ENCODE data around the gene DOCK3. TPM values are rescaled to one million over a fixed set of nuclear protein-coding genes. Genes with fewer than 3 reads are reported as not detected.

The DOCK3 gene
- total RNA-seq = under 0.01 TPM in 1 of 2 replicates, not detected in the other

GRCh38 chr3:50674349-50675178 lies at the start of gene DOCK3:
Gene DOCK3 (plus strand): TSS chr3:50674927. CDS start chr3:50675264, 337 bp downstream.
- peak; percentile 45 to 67 for DNase-seq (ENCODE audit: low read depth in 2 of 2)

DNA sequence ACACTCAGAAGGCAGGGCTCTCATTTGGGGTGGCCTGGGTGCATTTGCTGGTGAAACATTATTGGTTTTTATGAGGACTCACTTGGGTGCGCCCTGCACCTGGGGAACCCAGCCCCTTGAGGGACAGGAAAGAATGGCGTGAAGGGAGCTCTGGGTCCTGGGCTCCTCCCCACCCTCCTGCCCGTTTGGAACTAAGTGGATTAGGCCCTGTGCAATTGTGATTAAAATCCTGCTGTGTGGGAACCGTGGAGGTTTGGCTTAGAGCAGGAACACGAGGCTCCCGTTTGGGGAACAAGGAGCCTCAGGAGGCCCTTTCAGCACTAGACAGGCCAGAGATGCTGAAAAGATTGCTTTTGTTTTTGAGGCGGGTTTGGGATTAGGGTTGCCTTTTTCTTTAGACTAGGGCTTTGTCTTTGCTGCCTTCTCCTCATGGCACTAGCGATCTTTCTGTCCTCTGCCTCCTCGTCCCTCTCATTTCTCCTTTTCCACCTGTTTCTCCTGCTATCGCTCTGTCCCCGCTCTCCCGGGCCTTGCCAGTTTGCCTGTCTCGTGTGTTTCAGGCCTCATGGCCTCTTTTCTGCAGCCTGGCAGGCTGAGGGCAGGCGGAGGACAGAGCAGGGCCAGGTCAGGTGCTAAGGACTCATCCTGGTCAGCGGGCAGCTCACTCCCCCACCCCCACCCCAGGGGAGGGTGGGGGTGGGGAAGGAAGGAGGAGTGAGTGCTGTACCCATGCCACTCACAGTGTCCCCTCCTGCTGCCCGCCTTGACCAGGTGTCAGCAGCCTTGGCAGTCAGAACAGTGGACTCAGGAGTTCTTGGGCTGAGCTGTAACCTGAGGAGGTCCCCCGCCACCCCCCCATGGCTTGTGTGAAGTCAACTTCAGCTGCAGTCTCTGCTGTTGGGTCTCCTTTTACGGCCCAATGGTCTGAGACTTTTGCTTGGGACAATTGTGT lies 49.2 kb upstream of the DOCK3 start:
- no peak for DNase-seq (ENCODE audit: low read depth in 2 of 2)

- no peak for DNase-seq (ENCODE audit: low read depth in 2 of 2)
Measured at GRCh38 chr3:50626401-50626800, 48.3 kb upstream of the DOCK3 start.

DNA sequence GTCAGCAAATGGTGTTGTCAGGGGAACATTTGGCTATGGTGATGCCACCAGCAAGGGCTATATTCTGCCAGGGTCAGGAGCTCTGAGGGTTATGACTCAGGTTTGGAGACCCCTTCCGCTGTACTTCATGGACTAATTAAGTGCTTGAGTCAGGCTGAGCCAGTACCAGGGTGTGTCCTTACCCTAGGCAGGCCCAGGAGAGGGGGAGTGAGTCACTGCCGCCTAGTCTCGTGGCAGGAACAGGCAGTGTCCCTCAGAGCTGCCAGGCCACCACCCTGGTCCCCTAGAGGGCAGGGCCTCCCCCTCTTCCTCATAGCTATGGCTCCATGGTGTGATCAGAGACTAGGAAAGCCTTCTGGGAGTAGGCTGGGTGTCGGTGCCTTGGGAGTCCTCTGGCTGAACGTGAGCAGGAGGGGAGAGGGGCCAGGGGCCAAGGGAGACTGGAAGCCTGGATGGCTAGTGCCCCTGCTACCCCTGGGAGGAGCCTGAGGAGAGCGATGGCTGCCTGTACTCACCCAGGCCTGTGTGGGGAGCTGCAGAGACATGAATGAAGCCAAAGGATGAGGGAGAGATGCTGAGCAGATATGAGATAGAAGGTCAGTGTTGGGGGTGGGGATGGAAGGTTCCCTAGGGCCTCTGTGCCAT lies 47.2 kb upstream of the DOCK3 start:
- DNase-seq (ENCODE audit: low read depth in 2 of 2) = peak in 1 of 2 donors; percentile 56

DNA sequence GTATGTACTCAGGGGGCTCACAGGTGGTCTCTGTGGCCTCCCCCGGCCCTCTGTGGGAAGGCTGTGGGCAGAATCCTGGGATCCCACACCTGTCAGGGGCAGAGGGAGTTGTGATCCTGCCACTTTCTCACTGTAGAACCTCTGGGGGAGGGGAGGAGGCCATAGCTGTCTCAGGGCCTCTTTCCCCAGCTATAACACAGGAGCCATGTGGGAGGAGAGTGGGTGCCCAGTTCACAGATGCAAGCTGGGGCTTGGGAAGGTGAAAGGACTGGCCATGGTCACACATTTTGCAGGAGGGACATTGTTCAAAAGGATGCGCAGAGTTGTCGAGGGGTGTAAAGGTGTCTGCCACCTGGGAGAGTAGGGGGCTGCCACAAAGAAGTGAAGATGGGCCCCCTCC lies 46.1 kb upstream of the DOCK3 start:
- no peak for DNase-seq (ENCODE audit: low read depth in 2 of 2)

DNA sequence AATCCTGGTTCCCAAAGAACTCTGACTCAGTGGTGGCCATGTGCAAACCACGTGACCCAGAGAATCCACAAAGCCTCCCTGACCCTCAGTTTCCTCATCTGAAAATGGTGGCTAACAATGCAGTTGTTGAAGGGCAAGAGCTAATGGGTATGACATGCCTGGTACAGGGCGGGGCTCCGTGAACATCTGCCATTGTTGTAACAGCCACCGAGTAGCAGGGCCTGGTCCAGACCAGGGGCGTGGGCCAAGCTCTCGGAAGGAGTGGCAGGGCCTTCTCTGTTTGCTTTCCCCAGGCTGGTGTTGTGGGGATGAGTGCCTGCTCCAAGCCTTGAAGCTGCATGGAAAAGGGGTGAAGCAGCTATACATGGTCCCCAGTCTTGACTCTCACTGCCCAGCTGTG lies 44.3 kb upstream of the DOCK3 start:
- no peak for DNase-seq (ENCODE audit: low read depth in 2 of 2)

DNA sequence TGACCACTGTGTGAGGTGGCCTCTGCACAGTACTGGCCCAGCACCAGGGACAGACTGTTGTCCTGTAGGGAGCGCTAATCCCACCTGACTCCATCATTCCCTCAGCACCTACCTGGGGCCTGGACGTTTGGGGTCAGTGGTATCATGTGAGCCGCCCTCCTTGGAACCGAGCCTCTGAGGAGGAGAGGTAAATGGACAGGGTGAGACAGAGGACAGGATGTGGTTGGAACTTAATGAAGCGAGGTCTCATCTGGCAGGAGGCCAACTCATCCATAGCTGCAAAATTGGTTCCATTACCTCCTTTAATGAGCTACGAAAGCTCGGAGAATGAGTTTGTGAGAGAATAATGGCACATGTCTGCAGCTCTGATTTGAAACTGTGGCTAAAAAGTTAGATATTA lies 43.9 kb upstream of the DOCK3 start:
- no peak for DNase-seq (ENCODE audit: low read depth in 2 of 2)

GRCh38 chr3:50632450-50632849 lies 42.3 kb upstream of the DOCK3 start:
- DNase-seq (ENCODE audit: low read depth in 2 of 2) = no peak

DNA sequence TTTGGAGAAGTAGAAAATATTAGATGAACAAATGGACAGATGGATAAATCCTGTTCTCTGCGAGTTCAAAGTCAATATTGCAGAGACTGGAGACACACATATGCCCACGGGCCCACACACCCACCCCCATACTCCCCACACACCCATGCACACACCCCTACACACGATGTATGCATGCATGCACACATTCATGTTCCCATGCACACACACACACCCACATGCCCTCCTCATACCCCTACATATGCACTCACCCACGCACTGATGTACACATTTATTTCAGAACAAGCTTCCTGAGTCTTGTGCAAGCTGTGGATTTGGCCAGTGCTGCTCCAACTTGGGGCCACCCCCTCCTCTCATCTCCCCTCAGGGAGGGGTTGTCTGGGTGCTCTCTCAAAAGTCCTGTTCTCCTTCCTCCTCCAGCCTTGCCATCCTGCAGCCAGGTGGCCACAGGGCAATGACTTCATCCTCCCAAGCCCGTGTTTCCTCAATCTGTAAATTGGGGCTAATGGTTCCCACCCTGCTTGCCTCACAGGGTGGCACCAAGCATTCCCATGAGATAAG lies 41.4 kb upstream of the DOCK3 start:
- DNase-seq (ENCODE audit: low read depth in 2 of 2) = no peak

DNA sequence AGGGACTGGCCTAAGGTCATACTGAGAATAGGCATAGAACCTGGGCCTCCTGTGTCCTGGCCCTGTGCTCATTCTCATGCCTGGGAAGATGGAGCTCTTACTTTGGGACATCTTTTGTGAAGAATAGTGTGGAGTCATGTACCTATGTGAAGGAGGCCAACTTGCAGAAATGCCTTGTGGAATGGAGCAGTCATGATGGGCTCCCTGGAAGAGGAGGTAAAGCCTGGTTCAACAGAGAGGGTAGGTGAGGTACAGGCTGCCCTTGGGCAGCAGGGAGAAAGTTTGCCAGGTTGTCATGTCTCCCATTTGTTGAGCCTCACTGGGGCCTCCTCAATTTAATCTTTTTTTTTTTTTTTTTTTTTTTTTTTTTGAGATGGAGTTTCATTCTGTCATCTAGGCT lies 39.7 kb upstream of the DOCK3 start:
- DNase-seq (ENCODE audit: low read depth in 2 of 2) = no peak

DNA sequence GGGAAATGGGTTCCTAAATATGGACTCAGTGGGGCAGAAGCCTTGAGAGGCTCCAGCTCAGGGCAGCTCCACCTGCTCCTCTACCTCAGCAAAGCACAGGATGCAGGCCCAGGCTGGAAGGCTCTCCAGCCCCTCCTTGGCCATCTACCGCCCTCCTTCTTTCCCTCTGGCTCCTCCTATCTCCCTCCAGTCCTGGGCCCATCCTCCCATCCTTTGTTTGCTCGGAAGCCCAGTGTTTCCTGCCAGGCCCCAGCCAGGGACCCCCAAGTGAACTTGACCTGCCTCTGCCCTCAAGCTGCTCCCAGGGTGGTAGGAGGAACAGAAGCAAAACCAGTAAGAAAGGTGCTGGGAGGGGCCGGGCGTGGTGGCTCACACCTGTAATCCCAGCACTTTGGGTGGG lies 37.7 kb upstream of the DOCK3 start:
- DNase-seq (ENCODE audit: low read depth in 2 of 2) = no peak

- DNase-seq (ENCODE audit: low read depth in 2 of 2) = no peak
Measured at GRCh38 chr3:50637945-50638344, 36.8 kb upstream of the DOCK3 start.

DNA sequence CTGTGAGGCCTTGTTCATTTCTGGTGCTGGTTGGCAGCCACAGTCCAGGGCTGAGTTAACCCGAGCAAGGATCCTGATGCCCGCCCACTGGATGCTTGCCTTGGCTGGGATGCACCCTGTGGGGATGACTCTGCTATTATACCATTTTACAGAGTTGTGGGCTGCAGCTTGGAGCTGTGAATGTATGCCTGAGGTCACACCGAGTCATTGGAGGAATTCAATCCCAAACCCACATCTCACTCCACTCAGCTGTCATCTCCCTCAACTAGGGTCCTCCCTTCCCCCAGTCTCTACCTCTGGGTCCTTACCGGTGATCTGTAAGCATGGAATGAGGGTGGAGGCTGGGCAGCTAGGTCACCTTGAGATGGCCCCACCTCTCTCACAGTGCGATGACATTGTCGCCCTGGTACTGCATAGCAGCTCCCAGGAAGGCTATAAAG lies 35.7 kb upstream of the DOCK3 start:
- no peak for DNase-seq (ENCODE audit: low read depth in 2 of 2)

DNA sequence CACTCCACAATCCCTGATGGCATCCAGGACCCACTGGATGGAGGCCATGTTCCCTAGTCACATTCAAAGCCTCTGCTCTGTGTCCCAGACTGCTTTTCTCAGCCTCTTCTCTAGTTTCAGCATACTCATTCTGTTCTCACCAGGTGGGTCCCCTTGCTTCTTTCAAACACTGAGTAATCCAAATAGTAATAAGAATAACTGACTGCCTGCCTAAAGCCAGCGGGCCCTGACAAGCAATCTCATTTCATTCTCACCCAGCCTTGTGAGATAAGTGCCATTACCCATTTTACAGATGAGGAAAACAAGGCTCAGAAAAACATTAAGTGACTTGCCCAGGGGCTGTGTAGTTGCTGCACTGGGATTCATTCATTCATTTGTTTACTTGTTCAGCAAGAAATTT lies 32.3 kb upstream of the DOCK3 start:
- no peak for DNase-seq (ENCODE audit: low read depth in 2 of 2)

- no peak for DNase-seq (ENCODE audit: low read depth in 2 of 2)
Measured at GRCh38 chr3:50644561-50644960, 30.2 kb upstream of the DOCK3 start.

DNA sequence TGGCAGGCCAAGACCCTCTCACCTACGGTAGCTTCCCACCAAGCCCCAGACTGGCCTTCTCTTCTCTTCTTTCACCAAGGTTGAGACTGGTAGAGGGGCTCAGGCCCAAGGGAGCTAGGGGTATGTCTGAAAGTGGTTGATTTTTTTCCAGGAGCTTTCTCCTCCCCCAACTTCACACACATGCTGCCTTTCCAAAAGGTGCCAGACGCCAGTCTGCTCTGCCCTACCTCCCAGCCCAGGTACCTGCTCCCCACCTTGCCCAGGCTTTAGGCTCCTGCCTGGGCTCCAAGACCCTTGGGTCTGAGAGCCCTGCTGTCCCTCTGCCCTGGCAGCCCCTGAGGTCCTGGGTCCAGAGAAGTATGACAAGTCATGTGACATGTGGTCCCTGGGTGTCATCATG lies 29.3 kb upstream of the DOCK3 start:
- no peak for DNase-seq (ENCODE audit: low read depth in 2 of 2)

DNA sequence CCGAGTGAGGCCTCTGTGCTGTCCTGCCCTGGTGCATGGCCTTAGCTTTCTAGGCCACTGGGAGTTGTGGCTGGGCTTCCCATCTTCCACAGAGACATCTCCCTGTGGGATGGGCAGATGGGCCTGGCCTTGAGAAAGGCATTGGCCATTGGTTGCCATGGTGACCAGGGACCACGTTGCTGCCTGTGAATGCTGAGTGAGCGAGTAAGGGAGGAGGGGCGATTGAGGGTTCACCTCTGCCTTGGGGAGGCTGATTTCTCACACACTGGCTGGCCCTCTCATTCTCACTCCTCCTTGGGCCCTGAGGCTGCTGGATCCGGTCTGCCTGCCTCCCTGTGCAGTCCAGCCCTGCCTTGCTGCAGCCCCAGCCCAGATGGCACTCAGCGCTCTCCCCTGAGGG lies 26.4 kb upstream of the DOCK3 start:
- DNase-seq (ENCODE audit: low read depth in 2 of 2) = no peak

DNA sequence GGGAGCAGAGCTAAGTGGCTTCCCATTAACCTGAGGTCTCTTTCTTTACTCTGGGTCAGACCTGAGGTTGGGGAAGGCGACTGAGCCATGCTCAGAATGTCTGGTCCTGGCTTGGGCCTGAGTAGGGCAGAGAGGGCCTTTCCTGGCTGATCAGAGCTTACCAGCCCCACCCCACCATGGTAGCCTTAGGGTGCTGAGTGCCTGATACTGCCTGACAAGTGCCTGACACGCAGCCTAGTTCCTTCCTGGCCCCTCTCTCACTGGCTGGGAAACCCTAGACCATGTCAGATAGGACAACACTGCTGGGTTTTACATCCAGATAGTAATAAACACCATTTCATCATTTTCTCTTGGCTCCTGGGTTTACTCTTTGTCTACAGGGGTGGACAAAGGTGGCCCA lies 25.8 kb upstream of the DOCK3 start:
- DNase-seq (ENCODE audit: low read depth in 2 of 2) = no peak

GRCh38 chr3:50649451-50649931 lies 25.2 kb upstream of the DOCK3 start:
- DNase-seq (ENCODE audit: low read depth in 2 of 2) = no peak

DNA sequence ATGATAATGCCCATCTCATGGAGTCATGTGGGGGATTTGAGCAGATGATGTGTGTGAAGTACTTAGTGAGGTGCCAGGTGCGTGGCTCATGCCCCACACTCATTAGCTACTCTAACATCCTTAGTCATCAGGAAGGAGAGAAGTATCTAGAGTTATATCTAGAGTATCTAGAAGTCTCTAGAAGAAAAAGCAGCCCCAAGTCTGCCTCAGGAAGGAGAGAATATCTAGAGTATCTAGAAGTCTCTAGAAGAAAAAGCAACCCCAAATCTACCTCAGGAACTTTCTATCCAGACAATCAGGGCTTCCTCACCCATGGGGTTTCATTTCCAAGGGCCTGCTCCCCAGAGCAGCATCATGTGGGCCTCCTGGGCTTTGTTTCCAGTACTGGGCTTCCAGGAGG lies 24.7 kb upstream of the DOCK3 start:
- no peak for DNase-seq (ENCODE audit: low read depth in 2 of 2)

DNA sequence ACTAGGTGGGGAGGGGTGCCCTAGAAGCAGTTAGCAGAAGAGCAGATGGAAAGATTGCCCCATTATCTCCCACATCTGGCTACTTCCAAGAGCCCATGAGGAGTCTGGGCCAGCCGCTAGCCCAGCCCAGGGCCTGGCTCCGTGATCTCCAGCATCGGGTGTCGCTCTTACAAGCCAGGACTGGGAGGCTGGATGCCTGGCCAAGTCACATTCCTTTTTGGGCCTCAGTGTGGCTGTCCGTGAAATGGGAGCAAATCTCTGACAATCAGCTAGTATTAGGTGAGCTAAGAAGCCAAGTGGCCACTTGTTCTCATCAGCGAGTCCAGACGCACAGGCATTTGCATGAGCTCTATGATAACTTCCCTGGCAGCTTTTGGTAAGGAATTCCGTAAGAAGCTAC lies 23.3 kb upstream of the DOCK3 start:
- no peak for DNase-seq (ENCODE audit: low read depth in 2 of 2)
